Activated T-cell treated with anti-CD3 and anti-CD28 coated beads, Interleukin-2, amount 50 U/mL, for 72 hours (primary cell): Measurements from ENCODE around the gene TEX55. TPM values are rescaled to one million over a fixed set of nuclear protein-coding genes. Genes with fewer than 3 reads are reported as not detected.

ENCODE experiments used
- ATAC-seq, 2 donors: fragments of 150-1000 bp; cut with Tn5 transposase; replicated peaks in 1 of 2; 2 replicates each; pipeline ENCODE4 v1.10.0; 2021; ENCODE audit warnings: moderate library complexity in 2 of 2, mild to moderate bottlenecking in 1 of 2
- DNase-seq, 2 donors: peaks; one replicate each; pipeline ENCODE4 v3.0.0; 2021 to 2022; ENCODE audit warnings: mixed read lengths in 1 of 2
- H3K27ac Mint-ChIP-seq: one replicate; pipeline ENCODE4 v1.8.0; 2022; ENCODE audit warnings: mild to moderate bottlenecking, moderate library complexity, mixed read lengths
- H3K27me3 Mint-ChIP-seq: one replicate; pipeline ENCODE4 v1.8.0; 2022; ENCODE audit warnings: low read depth, mixed read lengths
- H3K36me3 Mint-ChIP-seq, 2 donors: one replicate each; pipeline ENCODE4 v1.8.0; 2022; ENCODE audit warnings: mixed read lengths in 2 of 2, mild to moderate bottlenecking in 1 of 2; ENCODE audit not compliant: insufficient read depth in 2 of 2
- H3K4me1 Mint-ChIP-seq: one replicate; pipeline ENCODE4 v1.8.0; 2022; ENCODE audit warnings: low read depth, mixed read lengths
- H3K4me3 Mint-ChIP-seq, 2 donors: one replicate each; pipeline ENCODE4 v1.8.0; 2022; ENCODE audit warnings: mild to moderate bottlenecking in 2 of 2, mixed read lengths in 2 of 2, moderate library complexity in 2 of 2
- H3K9me3 Mint-ChIP-seq, 2 donors: one replicate each; pipeline ENCODE4 v1.8.0; 2022; ENCODE audit warnings: mixed read lengths in 2 of 2
- total RNA-seq, 2 donors: library from RNA; stranded (reverse); gene quantifications; one replicate each; pipeline ENCODE4 v1.2.3, GENCODE V29; 2022

TEX55 gene
- total RNA-seq, 2 donors from 2014 or later: not detected

GRCh38 chr3:119173325-119173724 lies 27.4 kb downstream of the TEX55 start, which contains the start of gene UPK1B:
UPK1B (plus strand) TSS chr3:119173598; CDS start chr3:119186742, 13,144 bp downstream.
- Mint-ChIP-seq H3K36me3 (no peaks in the 10 kb centered on the region), H3K4me1 (no peaks in the 10 kb centered on the region), H3K4me3 (no peak within 1 kb of the TSS), H3K27ac (no peak within 1 kb of the TSS), H3K27me3 (peaks cover 17% of the 10 kb centered on the region), H3K9me3 (no peaks in the 10 kb centered on the region)
- ATAC-seq (no peak), DNase-seq (no peak)

GRCh38 chr3:119175872-119176756 lies 30.1 kb downstream of the TEX55 start:
- no peak for ATAC-seq
- Mint-ChIP-seq H3K27ac (no peak overlapping the region), H3K9me3 (no peaks in the 10 kb centered on the region), H3K4me1 (no peaks in the 10 kb centered on the region), H3K36me3 (no peaks in the 10 kb centered on the region), H3K27me3 (peaks cover 17% of the 10 kb centered on the region), H3K4me3 (no peak overlapping the region)
- no peak for DNase-seq

GRCh38 chr3:119176778-119177177 lies 30.8 kb downstream of the TEX55 start:
- ATAC-seq (no peak), DNase-seq (no peak)
- H3K27ac Mint-ChIP-seq: no peak overlapping the region
- H3K36me3 Mint-ChIP-seq: no peaks in the 10 kb centered on the region
- no peak overlapping the region for H3K4me3 Mint-ChIP-seq
- peaks cover 17% of the 10 kb centered on the region for H3K27me3 Mint-ChIP-seq
- H3K4me1 Mint-ChIP-seq: no peaks in the 10 kb centered on the region
- H3K9me3 Mint-ChIP-seq: no peaks in the 10 kb centered on the region

- H3K9me3 Mint-ChIP-seq: no peaks in the 10 kb centered on the region
- no peak for ATAC-seq
- H3K4me1 Mint-ChIP-seq: no peaks in the 10 kb centered on the region
- H3K4me3 Mint-ChIP-seq: no peak overlapping the region
- no peak overlapping the region for H3K27ac Mint-ChIP-seq
- DNase-seq: no peak
- no peaks in the 10 kb centered on the region for H3K36me3 Mint-ChIP-seq
- H3K27me3 Mint-ChIP-seq: peaks cover 17% of the 10 kb centered on the region
These were observed 31.4 kb downstream of the TEX55 start for GRCh38 chr3:119177321-119177720.

- Mint-ChIP-seq H3K36me3 (no peaks in the 10 kb centered on the region), H3K4me1 (peaks cover 15% of the 10 kb centered on the region), H3K9me3 (no peaks in the 10 kb centered on the region), H3K27ac (no peak overlapping the region), H3K4me3 (no peak overlapping the region), H3K27me3 (no peaks in the 10 kb centered on the region)
- ATAC-seq (no peak), DNase-seq (no peak)
These were observed 35.8 kb downstream of the TEX55 start for GRCh38 chr3:119181765-119182164.

GRCh38 chr3:119184111-119184510 lies 38.1 kb downstream of the TEX55 start:
- ATAC-seq: peak in 1 of 2 donors; percentile 51
- H3K9me3 Mint-ChIP-seq: no peaks in the 10 kb centered on the region
- H3K36me3 Mint-ChIP-seq: no peaks in the 10 kb centered on the region
- no peak overlapping the region for H3K27ac Mint-ChIP-seq
- H3K4me1 Mint-ChIP-seq: peaks cover 15% of the 10 kb centered on the region
- no peaks in the 10 kb centered on the region for H3K27me3 Mint-ChIP-seq
- DNase-seq: peak in 1 of 2 donors; percentile 12
- H3K4me3 Mint-ChIP-seq: peak overlapping the region in 1 of 2 donors; percentile 0

- Mint-ChIP-seq H3K27ac (peak overlapping the region; percentile 21), H3K4me3 (peak overlapping the region in 1 of 2 donors; percentile 42), H3K36me3 (no peaks in the 10 kb centered on the region), H3K4me1 (peaks cover 15% of the 10 kb centered on the region), H3K27me3 (no peaks in the 10 kb centered on the region), H3K9me3 (no peaks in the 10 kb centered on the region)
- no peak for DNase-seq
- ATAC-seq: peak; percentile 53 to 85
These were observed 39.0 kb downstream of the TEX55 start for GRCh38 chr3:119184796-119185570.

GRCh38 chr3:119187266-119187665 lies 41.3 kb downstream of the TEX55 start:
- H3K27ac Mint-ChIP-seq: no peak overlapping the region
- peaks cover 15% of the 10 kb centered on the region for H3K4me1 Mint-ChIP-seq
- ATAC-seq (no peak), DNase-seq (no peak)
- no peaks in the 10 kb centered on the region for H3K36me3 Mint-ChIP-seq
- H3K4me3 Mint-ChIP-seq: no peak overlapping the region
- no peaks in the 10 kb centered on the region for H3K27me3 Mint-ChIP-seq
- H3K9me3 Mint-ChIP-seq: no peaks in the 10 kb centered on the region

GRCh38 chr3:119191800-119192199 lies 45.8 kb downstream of the TEX55 start:
- H3K36me3 Mint-ChIP-seq: no peaks in the 10 kb centered on the region
- ATAC-seq (no peak), DNase-seq (no peak)
- no peak overlapping the region for H3K27ac Mint-ChIP-seq
- H3K27me3 Mint-ChIP-seq: no peaks in the 10 kb centered on the region
- no peaks in the 10 kb centered on the region for H3K9me3 Mint-ChIP-seq
- no peak overlapping the region for H3K4me3 Mint-ChIP-seq
- no peaks in the 10 kb centered on the region for H3K4me1 Mint-ChIP-seq

- H3K27me3 Mint-ChIP-seq: no peaks in the 10 kb centered on the region
- no peak for DNase-seq
- no peak overlapping the region for H3K4me3 Mint-ChIP-seq
- no peaks in the 10 kb centered on the region for H3K36me3 Mint-ChIP-seq
- H3K4me1 Mint-ChIP-seq: no peaks in the 10 kb centered on the region
- H3K27ac Mint-ChIP-seq: no peak overlapping the region
- H3K9me3 Mint-ChIP-seq: no peaks in the 10 kb centered on the region
- no peak for ATAC-seq
These were observed 48.5 kb downstream of the TEX55 start for GRCh38 chr3:119194237-119195150.

GRCh38 chr3:119195151-119195476 lies 49.1 kb downstream of the TEX55 start:
- ATAC-seq (no peak), DNase-seq (no peak)
- Mint-ChIP-seq H3K27me3 (no peaks in the 10 kb centered on the region), H3K9me3 (no peaks in the 10 kb centered on the region), H3K4me3 (no peak overlapping the region), H3K4me1 (no peaks in the 10 kb centered on the region), H3K27ac (no peak overlapping the region), H3K36me3 (no peaks in the 10 kb centered on the region)

GRCh38 chr3:119195911-119196310 lies 49.9 kb downstream of the TEX55 start:
- Mint-ChIP-seq H3K27ac (no peak overlapping the region), H3K9me3 (no peaks in the 10 kb centered on the region), H3K27me3 (no peaks in the 10 kb centered on the region), H3K4me3 (no peak overlapping the region), H3K36me3 (no peaks in the 10 kb centered on the region), H3K4me1 (no peaks in the 10 kb centered on the region)
- ATAC-seq: no peak
- DNase-seq: no peak
